ENCODE data around the gene TMPRSS11D. TPM values are rescaled to one million over a fixed set of nuclear protein-coding genes. Genes with fewer than 3 reads are reported as not detected.

Gene TMPRSS11D
- total and polyA plus RNA-seq, 2 experiments from 2014 or later: not detected

DNA sequence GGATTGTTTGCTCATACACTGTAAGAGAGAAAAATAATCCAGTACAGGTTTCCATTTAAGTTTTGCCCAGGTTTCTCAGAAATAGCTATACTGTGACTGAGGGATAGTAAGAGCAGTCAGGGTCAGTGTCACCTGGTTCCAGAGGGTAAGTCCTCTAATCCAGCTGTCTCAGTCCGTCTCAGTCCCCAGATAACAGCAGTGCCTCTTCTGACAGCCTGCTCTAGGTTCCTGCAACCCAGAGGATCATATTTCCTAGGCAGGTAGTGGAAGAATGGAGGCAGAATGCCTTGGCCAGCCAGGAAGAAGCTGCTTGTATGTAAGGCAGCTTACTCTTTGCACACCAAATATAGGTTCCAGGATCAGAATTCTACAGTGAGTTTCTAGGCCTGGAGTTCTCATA is 107.1 kb downstream of the TMPRSS11D start:
- no peak for DNase-seq
- in situ Hi-C loops (cut with MboI): no loop called here
- no peaks in the 10 kb centered on the region for H3K9me3 ChIP-seq (ENCODE audit: low read depth)
- H3K27ac ChIP-seq: no peak overlapping the region
- H3K79me2 ChIP-seq (ENCODE audit: insufficient read depth): no peaks in the 10 kb centered on the region
- H3K9me2 ChIP-seq (ENCODE audit: insufficient read depth): no peaks in the 10 kb centered on the region
- no peak overlapping the region for H3K9ac ChIP-seq
- H3K36me3 ChIP-seq (ENCODE audit: low read depth): no peaks in the 10 kb centered on the region
- H3K4me3 ChIP-seq: no peak overlapping the region
- no peaks in the 10 kb centered on the region for H4K20me1 ChIP-seq (ENCODE audit: insufficient read depth)
- H3K4me2 ChIP-seq (ENCODE audit: unreplicated experiment): no peak overlapping the region
- TF ChIP-seq EZH2 (IDR thresholded peaks at IDR 0.05; ENCODE audit: insufficient read depth, poor library complexity, severe bottlenecking): no peak
- H2AFZ ChIP-seq: no peak overlapping the region
- 40 to 53% methylated on average over 1 of the region's 1 CpG for WGBS, 2 experiments (ENCODE audit: low coverage in 1 of 2, low lambda C conversion rate in 2 of 2, missing lambda C conversion rate in 2 of 2)
- H3K27me3 ChIP-seq (replicated peaks; ENCODE audit: insufficient read depth): no peaks in the 10 kb centered on the region
- no peaks in the 10 kb centered on the region for H3K4me1 ChIP-seq (ENCODE audit: insufficient read depth)
- H3F3A ChIP-seq (ENCODE audit: insufficient read depth): no peaks in the 10 kb centered on the region

Other genes starting within 250 kb of the TMPRSS11D start
- gene UBA6, start 182.8 kb downstream of the TMPRSS11D start, total RNA-seq (2014; rRNA removed; shearing (Covaris generic)): 61.9 and 250 TPM in 2 replicates
- gene UBA6, start 182.8 kb downstream of the TMPRSS11D start, polyA plus RNA-seq (2016; fragmentation: Nextera tagmentation; extraction: Ambion mirVana): 32.6 and 38.8 TPM in 2 replicates
- gene GNRHR, start 129.6 kb downstream of the TMPRSS11D start, total RNA-seq (2014; rRNA removed; shearing (Covaris generic)): not detected in 2 replicates
- 0.08 TPM in 1 of 2 replicates, not detected in the other for gene GNRHR, start 129.6 kb downstream of the TMPRSS11D start, polyA plus RNA-seq (2016; fragmentation: Nextera tagmentation; extraction: Ambion mirVana)
- not detected in 2 replicates for gene TMPRSS11A, start 79.5 kb upstream of the TMPRSS11D start, total RNA-seq (2014; rRNA removed; shearing (Covaris generic))
- not detected in 2 replicates for gene TMPRSS11A, start 79.5 kb upstream of the TMPRSS11D start, polyA plus RNA-seq (2016; fragmentation: Nextera tagmentation; extraction: Ambion mirVana)
- not detected in 2 replicates for gene TMPRSS11F, start 245.9 kb upstream of the TMPRSS11D start, total RNA-seq (2014; rRNA removed; shearing (Covaris generic))
- gene TMPRSS11F, start 245.9 kb upstream of the TMPRSS11D start, polyA plus RNA-seq (2016; fragmentation: Nextera tagmentation; extraction: Ambion mirVana): not detected in 2 replicates